ENCODE measurements around the gene LMAN1L.

DNA sequence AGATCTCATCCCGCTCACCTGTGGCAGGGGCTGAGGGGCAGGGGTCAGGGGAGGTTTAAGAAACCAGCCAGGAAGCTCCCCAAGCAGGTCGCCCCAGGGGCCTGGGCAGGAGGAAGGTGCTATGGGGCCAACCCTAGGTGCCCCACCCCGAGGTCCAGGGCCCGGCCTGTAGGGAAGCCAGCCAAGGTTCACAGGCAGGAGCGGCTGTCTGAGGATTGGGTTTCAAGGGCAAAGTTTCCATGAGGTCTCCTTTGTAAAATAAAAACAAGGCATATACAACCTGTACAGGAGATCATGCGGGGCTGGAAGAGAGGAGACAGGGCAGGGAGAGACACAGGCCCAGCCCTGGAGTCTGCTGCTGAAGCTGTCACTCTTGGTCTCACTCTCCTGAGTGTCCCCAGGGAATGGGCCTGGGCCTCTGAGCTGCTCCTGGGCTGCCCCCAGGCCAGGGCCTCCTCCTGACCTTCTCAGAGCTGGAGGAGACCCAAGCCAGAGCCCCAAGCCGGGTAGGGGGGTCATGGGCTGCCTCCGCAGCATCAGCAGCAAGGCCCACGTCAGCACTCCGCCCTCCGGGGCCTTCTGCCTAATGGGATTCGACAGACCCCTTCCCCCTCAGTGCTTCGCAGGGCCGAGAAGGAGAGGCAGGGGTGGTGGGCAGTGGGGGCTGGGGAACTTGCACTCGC, 19.3 kb downstream of the LMAN1L start:
- TF ChIP-seq POLR2A (IDR thresholded peaks at IDR 0.05) (no peak), EP300 (IDR thresholded peaks at IDR 0.05) (no peak)
- TF ChIP-seq, protein P1, sequence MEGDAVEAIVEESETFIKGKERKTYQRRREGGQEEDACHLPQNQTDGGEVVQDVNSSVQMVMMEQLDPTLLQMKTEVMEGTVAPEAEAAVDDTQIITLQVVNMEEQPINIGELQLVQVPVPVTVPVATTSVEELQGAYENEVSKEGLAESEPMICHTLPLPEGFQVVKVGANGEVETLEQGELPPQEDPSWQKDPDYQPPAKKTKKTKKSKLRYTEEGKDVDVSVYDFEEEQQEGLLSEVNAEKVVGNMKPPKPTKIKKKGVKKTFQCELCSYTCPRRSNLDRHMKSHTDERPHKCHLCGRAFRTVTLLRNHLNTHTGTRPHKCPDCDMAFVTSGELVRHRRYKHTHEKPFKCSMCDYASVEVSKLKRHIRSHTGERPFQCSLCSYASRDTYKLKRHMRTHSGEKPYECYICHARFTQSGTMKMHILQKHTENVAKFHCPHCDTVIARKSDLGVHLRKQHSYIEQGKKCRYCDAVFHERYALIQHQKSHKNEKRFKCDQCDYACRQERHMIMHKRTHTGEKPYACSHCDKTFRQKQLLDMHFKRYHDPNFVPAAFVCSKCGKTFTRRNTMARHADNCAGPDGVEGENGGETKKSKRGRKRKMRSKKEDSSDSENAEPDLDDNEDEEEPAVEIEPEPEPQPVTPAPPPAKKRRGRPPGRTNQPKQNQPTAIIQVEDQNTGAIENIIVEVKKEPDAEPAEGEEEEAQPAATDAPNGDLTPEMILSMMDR (IDR thresholded peaks at IDR 0.05): no peak

Data from ovary (tissue), 3 donors.